Cardiac septum (tissue), 1 donor: ENCODE data around the gene COBL. TPM values are rescaled to one million over a fixed set of nuclear protein-coding genes. Genes with fewer than 3 reads are reported as not detected.

Experiments used
- DNase-seq: peaks from one replicate; pipeline ENCODE4 v3.0.0-alpha.2; 2020; ENCODE audit warnings: low spot score
- intact Hi-C: fragments of 100-400 bp; cut with DNase I; formaldehyde crosslinking; loops from one replicate; pipeline ENCODE4 v1.14.0; 2022
- total RNA-seq: library from RNA; stranded (reverse); fragmentation: NEBNext Ultra II Directional; extraction: Animal tissue kit (Norgen Biotek cat#: 25700); gene quantifications from one replicate; pipeline ENCODE4 v1.2.1, GENCODE V29; 2021
- donor health status: DM: no; HTN: no; CAD: no.

COBL gene
- total RNA-seq, 1 donor from 2014 or later = 109 TPM

- no peak for DNase-seq
- intact Hi-C loops = loop anchor here (5.0 kb wide), 2 partner anchors 41 to 1236 kb away; no protein-coding TSS in a partner anchor
These were observed 198.0 kb downstream of the COBL start for GRCh38 chr7:51118628-51119027.

- intact Hi-C loops = no loop called here
- no peak for DNase-seq
These were observed 202.1 kb downstream of the COBL start for GRCh38 chr7:51114501-51114900.

GRCh38 chr7:51113962-51114361 is 202.6 kb downstream of the COBL start:
- intact Hi-C loops = no loop called here

GRCh38 chr7:51113560-51113959 is 203.0 kb downstream of the COBL start:
- intact Hi-C loops = no loop called here
- DNase-seq = no peak

More at GRCh38 chr7:51113962-51114361, 202.6 kb downstream of the COBL start:
- no peak for DNase-seq

- DNase-seq = no peak
- intact Hi-C loops = no loop called here
These were observed 205.2 kb downstream of the COBL start for GRCh38 chr7:51111241-51111940.

- intact Hi-C loops = no loop called here
- DNase-seq = no peak
These were observed 208.5 kb downstream of the COBL start for GRCh38 chr7:51108134-51108533.

GRCh38 chr7:51104278-51104677 is 212.3 kb downstream of the COBL start:
- intact Hi-C loops = no loop called here
- DNase-seq = no peak

GRCh38 chr7:51103718-51104117 is 212.9 kb downstream of the COBL start:
- DNase-seq = no peak
- intact Hi-C loops = no loop called here

- no peak for DNase-seq
- intact Hi-C loops = no loop called here
These were observed 213.8 kb downstream of the COBL start for GRCh38 chr7:51102828-51103227.

GRCh38 chr7:51101111-51101757 is 215.4 kb downstream of the COBL start:
- intact Hi-C loops = no loop called here
- no peak for DNase-seq

- intact Hi-C loops = no loop called here
- DNase-seq = no peak
These were observed 226.2 kb downstream of the COBL start for GRCh38 chr7:51090411-51090810.

GRCh38 chr7:51085034-51085692 is 231.4 kb downstream of the COBL start:
- DNase-seq = no peak
- intact Hi-C loops = loop anchor here (5.0 kb wide), 1 partner anchor 37 kb away; no protein-coding TSS in a partner anchor

GRCh38 chr7:51084121-51084520 is 232.5 kb downstream of the COBL start:
- intact Hi-C loops = no loop called here
- DNase-seq = no peak

GRCh38 chr7:51082940-51083533 is 233.6 kb downstream of the COBL start:
- DNase-seq = no peak
- intact Hi-C loops = no loop called here

- no peak for DNase-seq
- intact Hi-C loops = no loop called here
These were observed 234.3 kb downstream of the COBL start for GRCh38 chr7:51082096-51082840.

- intact Hi-C loops = no loop called here
- DNase-seq = no peak
These were observed 235.2 kb downstream of the COBL start for GRCh38 chr7:51081270-51081890.

GRCh38 chr7:51080622-51081269 is 235.9 kb downstream of the COBL start:
- intact Hi-C loops = no loop called here
- no peak for DNase-seq

- intact Hi-C loops = no loop called here
- DNase-seq = no peak
These were observed 236.4 kb downstream of the COBL start for GRCh38 chr7:51080216-51080615.

GRCh38 chr7:51079494-51079893 is 237.1 kb downstream of the COBL start:
- intact Hi-C loops = loop anchor here (5.0 kb wide), 1 partner anchor 38 kb away; no protein-coding TSS in a partner anchor
- DNase-seq = no peak
